GM19468 (cell line): ENCODE results near the gene SGPL1.
"Not testable (repeated sequence)": the region's sequence is repeated elsewhere in the genome, so short reads cannot be mapped to it uniquely, and the experiment has no call there.

Experiments
- ATAC-seq: cut with Tn5 transposase; IDR thresholded peaks from one replicate; pipeline ENCODE4 v1.9.1; 2021; ENCODE audit warnings: mild to moderate bottlenecking, moderate library complexity, moderate number of reproducible peaks; ENCODE audit not compliant: unreplicated experiment; ENCODE audit errors: extremely low read depth

Gene SGPL1

GRCh38 chr10:70836319-70836718 lies 20.6 kb downstream of the SGPL1 start:
- ATAC-seq = no peak

GRCh38 chr10:70837660-70838059 lies 21.9 kb downstream of the SGPL1 start:
- ATAC-seq = no peak

- ATAC-seq = no peak
Measured at GRCh38 chr10:70838270-70838805, 22.6 kb downstream of the SGPL1 start.

- ATAC-seq = no peak
Measured at GRCh38 chr10:70840836-70841235, 25.1 kb downstream of the SGPL1 start.

GRCh38 chr10:70843333-70843732 lies 27.6 kb downstream of the SGPL1 start:
- ATAC-seq = no peak

GRCh38 chr10:70843776-70844489 lies 28.2 kb downstream of the SGPL1 start:
- no peak for ATAC-seq

GRCh38 chr10:70845256-70845655 lies 29.5 kb downstream of the SGPL1 start:
- no peak for ATAC-seq

- ATAC-seq = no peak
Measured at GRCh38 chr10:70845816-70846215, 30.1 kb downstream of the SGPL1 start.

- ATAC-seq = no peak
Measured at GRCh38 chr10:70846795-70847194, 31.0 kb downstream of the SGPL1 start.

- no peak for ATAC-seq
Measured at GRCh38 chr10:70847659-70848360, 32.1 kb downstream of the SGPL1 start.

GRCh38 chr10:70849582-70850016 lies 33.9 kb downstream of the SGPL1 start:
- no peak for ATAC-seq

GRCh38 chr10:70850097-70850496 lies 34.3 kb downstream of the SGPL1 start:
- no peak for ATAC-seq

- ATAC-seq = no peak
Measured at GRCh38 chr10:70851597-70852475, 36.1 kb downstream of the SGPL1 start.

- no peak for ATAC-seq
Measured at GRCh38 chr10:70853038-70853437, 37.3 kb downstream of the SGPL1 start.

GRCh38 chr10:70853457-70853856 lies 37.7 kb downstream of the SGPL1 start:
- ATAC-seq = no peak

GRCh38 chr10:70856454-70856853 lies 40.7 kb downstream of the SGPL1 start:
- no peak for ATAC-seq

GRCh38 chr10:70858759-70859158 lies 43.0 kb downstream of the SGPL1 start:
- no peak for ATAC-seq

- not testable (repeated sequence) for ATAC-seq
Measured at GRCh38 chr10:70861495-70862197, 45.9 kb downstream of the SGPL1 start.

GRCh38 chr10:70863470-70864160 lies 47.9 kb downstream of the SGPL1 start:
- no peak for ATAC-seq
